GM18505 (cell line): ENCODE results near the gene OAS1.
"Not testable (repeated sequence)": the region's sequence is repeated elsewhere in the genome, so short reads cannot be mapped to it uniquely, and the experiment has no call there.

Experiments used
- ATAC-seq: cut with Tn5 transposase; IDR thresholded peaks from one replicate; pipeline ENCODE4 v1.9.1; 2021; ENCODE audit not compliant: unreplicated experiment
- POLR2A ChIP-seq: IDR thresholded peaks from 4 replicates; pipeline ENCODE4 v1.6.1; 2011; ENCODE audit warnings: borderline replicate concordance; ENCODE audit not compliant: insufficient read depth, insufficient read length; ENCODE audit errors: extremely low read depth

The OAS1 gene

GRCh38 chr12:112913038-112913688 lies 6.4 kb downstream of the OAS1 start:
- TF ChIP-seq POLR2A = no peak
- ATAC-seq = no peak

- not testable (repeated sequence) for ATAC-seq
Observed at GRCh38 chr12:112913888-112914287, 7.1 kb downstream of the OAS1 start.

- ATAC-seq = no peak
- TF ChIP-seq POLR2A = no peak
Observed at GRCh38 chr12:112916270-112916669, 9.5 kb downstream of the OAS1 start.

- no peak for TF ChIP-seq POLR2A
- no peak for ATAC-seq
Observed at GRCh38 chr12:112919121-112919520, 12.4 kb downstream of the OAS1 start.

- no peak for TF ChIP-seq POLR2A
- ATAC-seq = no peak
Observed at GRCh38 chr12:112924986-112925385, 18.2 kb downstream of the OAS1 start.

- not testable (repeated sequence) for ATAC-seq
Observed at GRCh38 chr12:112926416-112927033, 19.8 kb downstream of the OAS1 start.

- TF ChIP-seq POLR2A = no peak
- ATAC-seq = no peak
Observed at GRCh38 chr12:112927475-112927874, 20.7 kb downstream of the OAS1 start.

GRCh38 chr12:112927925-112928324 lies 21.2 kb downstream of the OAS1 start:
- TF ChIP-seq POLR2A = no peak

GRCh38 chr12:112928978-112929377 lies 22.2 kb downstream of the OAS1 start:
- TF ChIP-seq POLR2A = no peak
- ATAC-seq = no peak

More at GRCh38 chr12:112927925-112928324, 21.2 kb downstream of the OAS1 start:
- no peak for ATAC-seq

- no peak for ATAC-seq
- no peak for TF ChIP-seq POLR2A
Observed at GRCh38 chr12:112929715-112930114, 23.0 kb downstream of the OAS1 start.

GRCh38 chr12:112930350-112930749 lies 23.6 kb downstream of the OAS1 start:
- ATAC-seq = no peak
- TF ChIP-seq POLR2A = no peak

GRCh38 chr12:112932485-112933128 lies 25.8 kb downstream of the OAS1 start:
- no peak for TF ChIP-seq POLR2A
- ATAC-seq = no peak

GRCh38 chr12:112933129-112933505 lies 26.4 kb downstream of the OAS1 start:
- no peak for ATAC-seq
- no peak for TF ChIP-seq POLR2A

- ATAC-seq = no peak
- TF ChIP-seq POLR2A = no peak
Observed at GRCh38 chr12:112936264-112936663, 29.5 kb downstream of the OAS1 start.
